Stimulated activated CD4-positive, alpha-beta T cell treated with anti-CD3 and anti-CD28 coated beads, Interleukin-1b, Interleukin-23, amount 100 ng/mL, for 4 hours (primary cell): ENCODE measurements around the gene DOCK9.

ENCODE experiments used
- DNase-seq, 2 donors: peaks; one replicate each; pipeline ENCODE4 v3.0.0-alpha.2; 2020; ENCODE audit warnings: low read depth in 2 of 2

DOCK9 gene

DNA sequence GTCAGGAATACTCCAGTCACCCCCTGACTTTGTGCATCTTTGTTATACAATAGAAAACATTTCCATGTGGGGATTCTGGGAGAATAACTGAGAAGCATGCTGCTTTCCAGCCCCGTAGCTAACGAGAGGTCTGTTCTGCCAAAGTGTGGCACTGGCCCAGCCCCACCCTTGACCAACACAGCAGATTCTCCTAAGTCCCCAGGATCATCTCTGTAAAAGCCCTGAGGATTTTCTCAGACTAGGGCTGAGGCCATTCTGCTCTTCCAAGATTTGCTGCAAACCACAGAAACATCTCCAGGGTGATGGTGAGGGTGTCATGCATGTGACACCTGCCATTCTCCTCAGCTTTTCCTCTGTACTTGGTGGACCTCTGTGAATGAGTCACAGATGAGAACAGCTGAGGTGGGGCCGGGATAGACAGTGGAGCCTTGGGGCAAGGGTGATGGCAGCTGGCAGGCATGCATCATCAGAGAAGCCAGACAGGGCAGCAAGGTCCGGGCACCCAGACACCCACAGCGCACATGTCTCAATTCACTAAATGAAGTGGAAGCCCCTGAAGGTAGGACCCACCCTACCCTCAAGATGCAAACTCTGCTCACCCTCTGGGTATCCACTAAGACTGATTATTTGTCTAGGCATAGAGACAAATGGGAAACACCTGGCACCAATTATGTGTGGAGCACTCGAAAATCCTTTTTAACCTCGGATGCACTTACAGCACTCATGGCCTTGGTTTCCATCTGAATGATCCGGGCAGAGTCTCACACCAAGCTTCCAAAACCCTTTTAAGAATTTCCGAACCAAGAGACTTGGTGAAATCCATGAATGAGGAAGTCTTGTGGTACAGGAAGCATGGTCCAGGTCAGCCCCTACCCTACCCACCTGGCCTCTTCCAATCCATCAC lies 20.1 kb upstream of the DOCK9 start:
- no peak for DNase-seq

- no peak for DNase-seq
These were observed 19.3 kb upstream of the DOCK9 start for GRCh38 chr13:98997011-98997730.

DNA sequence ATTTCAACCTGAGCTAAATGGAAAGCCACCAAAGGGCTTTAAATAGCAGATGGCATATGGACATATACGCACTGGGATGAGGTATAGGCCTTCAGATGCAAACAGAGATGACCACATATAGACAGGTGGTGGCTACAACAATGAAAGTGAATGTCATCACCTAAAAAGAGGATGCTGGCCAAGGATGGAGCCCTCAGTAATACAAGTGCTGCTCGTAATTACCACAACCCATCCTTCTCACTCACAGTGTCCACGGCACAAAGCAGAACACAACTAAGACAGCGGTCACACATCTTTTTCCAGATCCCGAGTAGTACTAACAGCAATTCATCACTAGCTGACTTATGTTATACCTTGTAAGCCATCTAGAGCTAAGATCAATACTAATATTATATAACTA lies 18.2 kb upstream of the DOCK9 start:
- no peak for DNase-seq

- no peak for DNase-seq
These were observed 17.0 kb upstream of the DOCK9 start for GRCh38 chr13:98994896-98995295.

DNA sequence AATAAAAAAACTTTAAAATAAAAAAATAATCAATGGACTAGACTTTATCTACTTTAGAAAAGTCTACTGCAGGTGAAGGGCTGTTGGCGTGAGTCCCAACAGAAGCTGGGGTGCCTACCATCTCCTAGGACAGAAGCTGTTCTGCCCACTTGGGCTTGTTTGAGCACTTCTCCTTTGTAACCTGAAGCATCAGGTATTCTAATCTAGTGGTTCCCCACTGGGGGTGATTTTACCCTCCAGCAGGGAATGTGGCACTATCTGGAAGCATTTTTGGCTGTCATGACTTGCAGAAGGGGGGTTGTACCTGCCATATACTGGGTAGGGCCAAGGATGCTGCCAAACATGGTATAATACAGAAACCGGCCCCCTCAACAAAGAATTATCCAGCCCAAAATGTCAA lies 16.2 kb upstream of the DOCK9 start:
- no peak for DNase-seq

DNA sequence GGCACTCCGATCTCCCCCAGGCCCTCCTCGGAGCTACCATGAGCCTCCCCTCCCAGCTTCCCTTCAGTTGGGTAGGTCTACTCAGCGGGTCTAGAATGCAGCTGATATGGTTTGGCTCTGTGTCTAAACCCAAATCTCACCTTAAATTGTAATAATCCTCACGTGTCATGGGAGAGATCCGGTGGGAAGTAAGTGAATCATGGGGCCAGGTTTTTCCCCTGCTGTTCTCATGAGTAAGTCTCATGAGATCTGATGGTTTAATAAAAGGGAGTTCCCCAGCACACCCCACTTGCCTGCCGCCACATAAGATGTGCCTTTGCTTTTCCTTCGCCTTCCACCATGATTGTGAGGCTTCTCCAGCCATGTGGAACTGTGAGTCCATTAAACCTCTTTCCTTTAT lies 14.5 kb upstream of the DOCK9 start:
- DNase-seq, result no peak

DNA sequence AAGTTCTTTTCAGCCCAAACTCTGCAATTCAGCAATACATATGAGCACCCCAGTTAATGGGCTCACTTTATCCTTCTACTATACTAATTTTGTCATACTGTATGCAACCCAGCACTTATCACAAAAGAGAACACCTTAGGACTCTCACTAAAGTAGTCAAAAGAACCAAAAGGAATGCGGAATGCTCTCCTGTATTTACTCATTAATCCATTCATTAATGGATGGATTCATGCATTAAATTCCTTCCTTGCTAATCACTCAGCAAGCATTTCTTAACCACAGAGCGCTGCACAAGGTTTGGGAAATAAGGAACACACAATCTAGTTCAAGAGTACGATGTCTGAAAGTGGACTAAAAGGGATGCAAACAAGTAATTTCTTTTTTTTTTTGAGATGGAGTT lies 12.8 kb upstream of the DOCK9 start:
- no peak for DNase-seq

GRCh38 chr13:98989469-98990235 lies 11.8 kb upstream of the DOCK9 start:
- DNase-seq, result no peak

- no peak for DNase-seq
These were observed 10.9 kb upstream of the DOCK9 start for GRCh38 chr13:98988780-98989179.

DNA sequence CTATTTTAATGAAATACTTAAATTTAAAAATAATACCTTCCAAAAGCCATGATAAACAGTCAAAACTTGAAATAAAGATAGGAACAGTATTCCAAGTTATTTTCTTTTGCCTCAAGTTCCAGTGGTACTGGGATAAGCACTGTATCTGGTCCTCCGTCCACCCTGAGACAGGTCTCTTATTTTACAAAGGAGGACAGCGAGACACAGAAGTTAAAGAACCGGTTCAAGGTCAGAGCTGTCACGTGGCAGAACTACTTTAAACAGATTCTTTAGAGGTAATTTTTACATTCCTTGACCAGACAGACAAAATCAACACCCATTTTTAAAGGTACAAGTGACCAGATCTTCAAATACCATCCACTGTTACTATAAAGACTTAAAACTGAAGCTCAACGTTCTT lies 10.4 kb upstream of the DOCK9 start:
- no peak for DNase-seq

- no peak for DNase-seq
These were observed 9.4 kb upstream of the DOCK9 start for GRCh38 chr13:98987275-98987674.

DNA sequence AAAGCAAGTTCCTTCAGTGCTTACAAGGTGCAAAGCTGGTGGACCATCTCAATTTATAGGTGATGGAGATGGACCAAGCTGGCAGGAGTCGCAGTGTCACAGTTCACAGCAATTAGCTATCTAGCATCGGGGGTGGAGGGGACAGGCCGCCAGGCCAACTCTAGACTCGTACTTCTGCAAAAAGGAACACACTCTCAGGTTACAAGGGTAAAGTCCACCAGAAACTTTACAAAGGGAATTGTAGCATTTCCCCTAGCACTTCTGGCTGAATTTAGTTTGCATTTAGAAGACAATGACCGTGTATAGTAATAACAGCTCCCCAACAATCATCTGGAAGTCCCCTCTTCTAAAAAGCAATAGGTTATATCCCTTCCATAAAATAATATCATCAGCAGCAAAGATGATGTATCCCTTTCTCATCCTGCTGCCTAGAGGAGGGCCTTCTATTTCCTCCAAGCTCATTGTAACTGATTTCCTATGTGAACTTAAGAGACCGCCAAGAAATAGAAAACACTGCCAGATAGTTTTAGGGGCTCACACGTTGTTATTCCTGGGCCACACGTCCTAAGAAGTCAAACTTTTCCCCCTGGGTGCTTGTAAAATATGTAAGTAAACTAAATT lies 8.5 kb upstream of the DOCK9 start:
- DNase-seq, result no peak

GRCh38 chr13:98985591-98985990 lies 7.7 kb upstream of the DOCK9 start:
- DNase-seq, result no peak

DNA sequence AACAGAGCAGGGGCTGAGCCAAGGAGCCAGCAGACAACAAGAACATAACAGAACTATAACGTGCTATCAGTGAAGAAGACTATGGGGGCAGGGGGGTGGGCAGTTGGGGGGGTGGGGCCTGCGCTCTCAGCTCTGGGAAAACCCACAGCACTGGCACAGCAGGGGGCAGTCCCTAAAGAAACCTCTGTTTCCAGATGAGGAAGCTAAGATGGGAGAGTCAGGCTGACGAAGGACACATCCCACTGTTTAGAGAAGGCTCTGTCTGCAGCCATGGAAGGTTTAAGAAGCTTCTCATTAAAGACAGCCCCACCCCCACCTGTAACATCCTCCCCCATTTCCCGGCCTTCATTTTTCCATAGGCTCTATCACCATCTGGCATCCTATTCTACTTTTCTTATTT lies 7.1 kb upstream of the DOCK9 start:
- no peak for DNase-seq

DNA sequence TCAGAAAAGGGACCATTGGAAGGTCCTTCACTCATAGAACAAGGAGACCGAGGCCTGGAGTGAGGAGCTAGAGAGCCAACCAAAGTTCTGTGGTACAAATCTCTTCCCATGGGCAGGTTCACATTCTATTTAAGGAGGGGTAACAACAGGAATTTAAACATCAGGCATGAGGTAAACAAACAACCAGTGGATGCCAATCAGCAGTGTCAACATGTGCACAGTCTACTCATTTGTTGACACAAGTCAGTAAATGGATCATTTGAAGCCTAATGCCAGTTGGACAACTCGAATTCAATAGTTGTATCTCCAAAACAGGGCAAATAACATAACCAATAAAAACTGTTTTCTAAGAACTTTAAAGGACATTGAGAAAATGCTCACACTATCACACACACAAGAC lies 6.3 kb upstream of the DOCK9 start:
- no peak for DNase-seq

- no peak for DNase-seq
These were observed 5.3 kb upstream of the DOCK9 start for GRCh38 chr13:98983182-98983581.

DNA sequence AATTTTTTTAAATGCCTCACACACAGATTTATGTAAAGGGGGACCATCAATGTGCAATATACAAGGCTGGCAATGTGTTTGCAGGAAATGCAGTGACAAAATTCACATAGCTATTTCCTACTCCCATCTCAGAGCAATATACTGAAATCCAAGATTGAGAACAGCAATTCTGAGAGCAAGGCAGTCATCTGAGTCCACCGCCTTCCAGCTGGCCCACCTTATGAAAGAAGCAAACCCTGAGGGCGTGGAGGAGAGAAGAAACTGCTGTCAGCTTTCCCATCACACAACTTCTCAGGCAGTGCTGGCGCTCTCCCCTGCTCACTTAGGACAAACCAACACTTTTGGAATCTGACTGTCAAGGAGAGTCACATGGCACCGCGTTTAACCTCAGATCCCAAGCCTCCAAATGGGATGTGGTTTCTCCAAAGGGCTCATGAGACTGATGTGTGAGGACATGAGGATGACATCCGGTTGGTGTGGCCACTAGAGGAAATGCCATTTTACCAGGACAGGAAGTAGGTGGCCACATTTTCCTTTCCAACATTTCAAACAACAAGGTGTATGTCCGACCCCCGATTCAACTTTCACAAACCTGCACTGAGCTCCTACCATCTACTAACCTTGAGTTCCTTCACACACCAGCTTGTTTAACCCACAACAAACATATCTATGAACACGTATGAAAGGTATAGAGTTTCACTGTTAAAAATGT lies 3.7 kb upstream of the DOCK9 start:
- no peak for DNase-seq

DNA sequence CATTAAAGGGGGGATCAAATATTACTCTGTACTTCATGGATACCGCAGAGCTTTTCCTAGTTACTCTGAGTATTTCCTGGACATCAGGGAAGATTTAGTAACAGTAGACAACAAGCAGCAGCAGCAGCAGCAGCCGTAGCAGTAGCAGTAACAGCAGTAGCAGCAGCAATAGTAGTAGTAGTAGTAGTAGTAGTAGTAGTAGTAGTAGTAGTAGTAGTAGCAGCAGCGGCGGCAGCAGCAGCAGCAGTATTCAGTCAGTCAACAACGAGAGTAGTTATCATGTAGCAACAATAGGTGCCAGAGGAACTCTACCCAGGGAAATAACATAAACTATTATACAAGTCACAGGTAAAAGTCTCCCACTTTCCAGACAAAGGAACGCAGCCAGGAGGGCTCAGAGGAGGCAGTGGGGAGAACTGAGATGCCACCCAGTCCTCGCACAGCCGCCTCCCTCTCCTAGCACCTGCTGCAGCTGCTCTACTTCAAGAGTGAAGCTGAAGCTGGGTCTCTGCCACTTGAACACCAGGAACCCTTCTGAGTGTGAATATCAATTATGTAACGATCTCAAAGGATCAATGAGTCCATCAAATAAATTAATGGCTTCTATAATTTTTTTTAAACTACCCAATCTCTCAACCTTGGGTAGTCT lies 1.3 kb upstream of the DOCK9 start:
- DNase-seq, result no peak

- no peak for DNase-seq
These were observed 416 bp upstream of the DOCK9 start for GRCh38 chr13:98978280-98978679.

DNA sequence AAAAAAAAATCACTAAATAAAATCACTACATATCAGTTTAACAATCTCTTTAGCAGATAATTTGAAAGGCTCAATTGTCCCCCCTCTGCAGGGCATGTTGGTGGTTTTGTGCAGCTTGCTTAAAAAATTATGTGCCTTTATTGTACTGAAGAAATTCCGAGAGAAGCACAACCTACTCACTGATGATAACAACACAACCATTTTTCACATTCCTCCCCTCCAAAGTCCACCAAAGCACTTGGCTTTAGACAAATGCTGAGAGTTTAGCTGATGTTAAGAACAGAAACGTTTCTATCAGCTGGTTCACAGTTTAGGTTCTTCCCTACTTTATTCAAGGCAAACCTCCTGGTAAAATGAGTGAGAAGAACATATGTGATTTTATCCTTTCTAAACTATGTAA lies 923 bp downstream of the DOCK9 start:
- DNase-seq, result no peak

DNA sequence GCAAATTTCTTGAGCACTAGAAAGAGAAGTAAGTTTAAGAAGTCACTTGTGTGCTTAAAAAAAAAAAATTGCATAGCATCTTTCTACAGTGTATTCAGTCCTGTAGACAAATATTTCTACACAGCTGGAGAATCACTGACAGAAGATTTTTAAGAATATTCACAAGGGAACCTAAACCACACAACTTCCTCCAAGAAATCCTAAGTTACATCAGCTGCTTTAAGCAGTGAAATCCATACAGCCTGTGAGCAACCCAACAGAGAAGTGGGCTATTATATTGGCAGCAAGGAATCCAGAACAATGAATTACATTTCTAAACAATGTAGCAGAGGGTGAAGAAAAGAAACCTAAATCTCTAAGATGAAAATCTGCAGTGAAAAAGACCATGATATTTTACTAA lies 1.5 kb downstream of the DOCK9 start:
- no peak for DNase-seq
